ENCODE measurements around the gene TBC1D32. TPM values are rescaled to one million over a fixed set of nuclear protein-coding genes. Genes with fewer than 3 reads are reported as not detected.

Gene TBC1D32
- total and polyA plus RNA-seq, 2 donors (not counting 3 experiments of a cell fraction or from before 2014, with no cell fraction given): 2.5 to 4.0 TPM

- no peak overlapping the region for H2AFZ ChIP-seq (ENCODE audit: low read depth, low read length)
- no peak overlapping the region for H3K4me3 ChIP-seq (replicated peaks in 1 of 3; ENCODE audit: insufficient read depth in 1 of 3, low read depth in 1 of 3, low read length in 3 of 3)
- no peak overlapping the region for H3K27ac ChIP-seq (ENCODE audit: insufficient read depth, low read depth, low read length)
- no peaks in the 10 kb centered on the region for H3K79me2 ChIP-seq (ENCODE audit: control insufficient read depth, insufficient read depth, low read length)
- no peaks in the 10 kb centered on the region for H3K9me3 ChIP-seq (replicated peaks; ENCODE audit: control insufficient read depth, insufficient read depth, low read length)
- intact Hi-C loops (cut with micrococcal nuclease): no loop called here
- H3K9ac ChIP-seq (replicated peaks; ENCODE audit: extremely low read depth, insufficient read depth, low read length): no peak overlapping the region
- ChIA-PET POLR2A (no interaction called here), CTCF (no interaction called here)
- TF ChIP-seq, protein P1, sequence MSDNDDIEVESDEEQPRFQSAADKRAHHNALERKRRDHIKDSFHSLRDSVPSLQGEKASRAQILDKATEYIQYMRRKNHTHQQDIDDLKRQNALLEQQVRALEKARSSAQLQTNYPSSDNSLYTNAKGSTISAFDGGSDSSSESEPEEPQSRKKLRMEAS (IDR thresholded peaks at IDR 0.05; ENCODE audit: insufficient read depth, insufficient read length): no peak
- TF ChIP-seq MYC (IDR thresholded peaks at IDR 0.05; ENCODE audit: low read depth, low read length) (no peak), GATA2 (IDR thresholded peaks at IDR 0.05; ENCODE audit: insufficient read depth, insufficient read length, low read depth, low read length) (no peak), EZH2 (IDR thresholded peaks at IDR 0.05; ENCODE audit: borderline replicate concordance, low read depth, low read length, severe bottlenecking) (no peak), POLR2A (IDR thresholded peaks at IDR 0.05; ENCODE audit: low read depth, low read length) (no peak), FOS (IDR thresholded peaks at IDR 0.05; ENCODE audit: borderline replicate concordance, insufficient read depth, low read length) (no peak), JUN (IDR thresholded peaks at IDR 0.05; ENCODE audit: borderline replicate concordance, insufficient read depth, insufficient read length, low read depth) (no peak), POLR2AphosphoS5 (IDR thresholded peaks at IDR 0.05; ENCODE audit: insufficient read depth, low read depth, low read length) (no peak)
- TF ChIP-seq, protein P2, sequence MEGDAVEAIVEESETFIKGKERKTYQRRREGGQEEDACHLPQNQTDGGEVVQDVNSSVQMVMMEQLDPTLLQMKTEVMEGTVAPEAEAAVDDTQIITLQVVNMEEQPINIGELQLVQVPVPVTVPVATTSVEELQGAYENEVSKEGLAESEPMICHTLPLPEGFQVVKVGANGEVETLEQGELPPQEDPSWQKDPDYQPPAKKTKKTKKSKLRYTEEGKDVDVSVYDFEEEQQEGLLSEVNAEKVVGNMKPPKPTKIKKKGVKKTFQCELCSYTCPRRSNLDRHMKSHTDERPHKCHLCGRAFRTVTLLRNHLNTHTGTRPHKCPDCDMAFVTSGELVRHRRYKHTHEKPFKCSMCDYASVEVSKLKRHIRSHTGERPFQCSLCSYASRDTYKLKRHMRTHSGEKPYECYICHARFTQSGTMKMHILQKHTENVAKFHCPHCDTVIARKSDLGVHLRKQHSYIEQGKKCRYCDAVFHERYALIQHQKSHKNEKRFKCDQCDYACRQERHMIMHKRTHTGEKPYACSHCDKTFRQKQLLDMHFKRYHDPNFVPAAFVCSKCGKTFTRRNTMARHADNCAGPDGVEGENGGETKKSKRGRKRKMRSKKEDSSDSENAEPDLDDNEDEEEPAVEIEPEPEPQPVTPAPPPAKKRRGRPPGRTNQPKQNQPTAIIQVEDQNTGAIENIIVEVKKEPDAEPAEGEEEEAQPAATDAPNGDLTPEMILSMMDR (IDR thresholded peaks at IDR 0.05; ENCODE audit: extremely low read depth in 1 of 2, insufficient read depth in 1 of 2, low read depth in 1 of 2, low read length in 2 of 2): no peak
- FAIRE-seq (no peak), DNase-seq (ENCODE audit: low read depth, low spot score) (no peak)
- no peaks in the 10 kb centered on the region for H3K9me1 ChIP-seq (replicated peaks; ENCODE audit: control insufficient read depth, extremely low read depth, insufficient read depth, low read length)
- dilution Hi-C loops (cut with MboI; ENCODE audit: extremely low pct_ligation_motif_present, low sequenced_read_pairs): no loop called here
- no peaks in the 10 kb centered on the region for H3K36me3 ChIP-seq (ENCODE audit: control insufficient read depth in 2 of 2, extremely low read depth in 1 of 2, insufficient read depth in 2 of 2, low read length in 2 of 2)
- no TSS peak for BruUV-seq (replicated peaks)
- no peaks in the 10 kb centered on the region for H3K27me3 ChIP-seq (ENCODE audit: control insufficient read depth in 2 of 2, insufficient read depth in 2 of 2, low read length in 2 of 2)
- no peaks in the 10 kb centered on the region for H4K20me1 ChIP-seq (replicated peaks; ENCODE audit: control insufficient read depth, extremely low read depth, insufficient read depth, low read length)
- no peaks in the 10 kb centered on the region for H3K4me1 ChIP-seq (ENCODE audit: control insufficient read depth, extremely low read depth, insufficient read depth, low read length)
- no peak overlapping the region for H3K4me2 ChIP-seq (ENCODE audit: insufficient read depth, low read length)
Observed at GRCh38 chr6:121105461-121105860, 228.8 kb downstream of the TBC1D32 start.

All from endothelial cell of umbilical vein (primary cell).